ENCODE results near the gene BAIAP2L2. TPM values are rescaled to one million over a fixed set of nuclear protein-coding genes. Genes with fewer than 3 reads are reported as not detected.

BAIAP2L2 gene
- total and polyA plus RNA-seq, 2 donors (not counting 1 experiment from before 2014, with no cell fraction given): 0.96 to 1.2 TPM

GRCh38 chr22:38073150-38074130 is 37.0 kb downstream of the BAIAP2L2 start:
- Mint-ChIP-seq H3K27ac (no peak overlapping the region), H3K4me1 (no peaks in the 10 kb centered on the region), H3K4me3 (no peak overlapping the region), H3K9me3 (ENCODE audit: insufficient read depth) (no peaks in the 10 kb centered on the region), H3K27me3 (no peaks in the 10 kb centered on the region)
- CTCF ChIA-PET: no interaction called here
- intact Hi-C loops (cut with micrococcal nuclease): no loop called here
- Histone ChIP-seq H4K20me1 (ENCODE audit: control insufficient read depth, insufficient read depth, low read length, poor library complexity, severe bottlenecking) (no peaks in the 10 kb centered on the region), H3K27ac (ENCODE audit: low read length in 2 of 2) (no peak overlapping the region), H3K9ac (ENCODE audit: low read length) (no peak overlapping the region), H3K79me2 (ENCODE audit: control insufficient read depth, insufficient read depth, low read length) (no peaks in the 10 kb centered on the region), H3K4me1 (ENCODE audit: control insufficient read depth in 2 of 2, insufficient read depth in 2 of 2, low read length in 2 of 2) (no peaks in the 10 kb centered on the region), H3K36me3 (replicated peaks in 1 of 2; ENCODE audit: control extremely low read depth in 1 of 2, control insufficient read depth in 1 of 2, extremely low read depth in 1 of 2, insufficient read depth in 2 of 2, low read length in 1 of 2) (peaks cover 0 to 47% of the 10 kb centered on the region in 2 experiments), H2AFZ (ENCODE audit: insufficient read depth, low read depth, low read length, poor library complexity, severe bottlenecking) (no peak overlapping the region), H3K27me3 (replicated peaks in 1 of 4; ENCODE audit: control extremely low read depth in 1 of 4, control insufficient read depth in 3 of 4, insufficient read depth in 4 of 4, low read length in 3 of 4) (no peaks in the 10 kb centered on the region), H3K4me3 (ENCODE audit: control extremely low read depth in 1 of 5, extremely low read depth in 1 of 5, insufficient read depth in 1 of 5, low read depth in 2 of 5, low read length in 4 of 5) (no peak overlapping the region), H3K4me2 (replicated peaks; ENCODE audit: low read depth, low read length, poor library complexity, severe bottlenecking) (no peak overlapping the region), H3K9me3 (ENCODE audit: control extremely low read depth in 1 of 3, control insufficient read depth in 2 of 3, insufficient read depth in 1 of 3, low read length in 2 of 3) (no peaks in the 10 kb centered on the region)
- ATAC-seq (ENCODE audit: low read depth) (no peak), DNase-seq (no peak)
- WGBS (ENCODE audit: insufficient coverage): over 99% methylated on average over 18 of the region's 28 CpGs
- TF ChIP-seq EZH2 (IDR thresholded peaks at IDR 0.05; ENCODE audit: borderline replicate concordance, insufficient read depth, low read depth, low read length, poor library complexity, severe bottlenecking) (no peak), CTCF (IDR thresholded peaks at IDR 0.05) (no peak)
- POLR2A ChIA-PET: no interaction called here

All from B cell (primary cell).